GM18951 (cell line): Measurements from ENCODE around the gene PAX9.

Experiments
- POLR2A ChIP-seq: IDR thresholded peaks from 4 replicates; pipeline ENCODE4 v1.6.1; 2011; ENCODE audit warnings: mild to moderate bottlenecking; ENCODE audit not compliant: insufficient read length, insufficient read depth; ENCODE audit errors: extremely low read depth
- in situ Hi-C: fragments of 300-500 bp; cut with MboI; formaldehyde crosslinking; loops from one replicate; pipeline ENCODE4 v1.12.0; 2022; ENCODE audit warnings: low sequenced_read_pairs, mixed read lengths, inconsistent platforms; ENCODE audit not compliant: unreplicated experiment

Gene PAX9

GRCh38 chr14:36707570-36707969 is 45.9 kb downstream of the PAX9 start:
- in situ Hi-C loops, result no loop called here
- no peak for TF ChIP-seq POLR2A

DNA sequence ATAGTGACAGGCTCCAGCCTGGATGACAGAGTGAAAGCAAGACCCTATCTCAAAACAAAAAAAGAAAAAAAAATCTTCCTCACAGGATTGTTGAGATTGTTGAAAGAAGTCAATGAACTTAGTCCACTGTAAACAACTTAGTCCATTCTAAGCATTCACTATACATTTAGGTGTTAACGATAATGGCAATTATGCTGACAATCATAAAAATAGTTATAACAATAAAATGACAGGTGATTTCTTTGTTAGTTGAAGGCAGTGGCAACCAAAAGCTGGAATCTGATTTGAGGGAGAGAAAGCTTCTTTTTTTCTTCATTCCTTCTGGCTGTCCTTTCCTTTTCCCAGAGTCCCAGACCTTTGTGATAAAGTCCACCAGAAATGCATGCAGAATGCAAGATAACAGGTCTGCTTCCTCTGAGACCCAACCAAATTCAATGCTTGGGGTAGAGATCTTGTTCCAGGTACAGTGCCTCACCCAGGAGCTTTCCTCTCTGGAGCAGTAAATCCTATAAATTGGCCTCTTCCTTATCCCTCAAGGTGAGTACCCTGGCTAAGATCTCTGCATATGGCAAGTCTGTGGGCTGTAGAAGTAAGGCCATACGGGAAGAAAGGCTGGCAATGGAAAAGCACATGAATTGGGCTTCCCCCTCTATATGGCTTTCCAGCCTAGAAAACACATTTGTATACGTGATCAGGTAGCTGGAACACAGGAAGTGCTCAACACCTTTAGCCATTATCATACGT is 52.5 kb downstream of the PAX9 start:
- no peak for TF ChIP-seq POLR2A
- in situ Hi-C loops, result no loop called here

GRCh38 chr14:36716614-36717184 is 55.0 kb downstream of the PAX9 start:
- in situ Hi-C loops, result no loop called here
- TF ChIP-seq POLR2A, result no peak

DNA sequence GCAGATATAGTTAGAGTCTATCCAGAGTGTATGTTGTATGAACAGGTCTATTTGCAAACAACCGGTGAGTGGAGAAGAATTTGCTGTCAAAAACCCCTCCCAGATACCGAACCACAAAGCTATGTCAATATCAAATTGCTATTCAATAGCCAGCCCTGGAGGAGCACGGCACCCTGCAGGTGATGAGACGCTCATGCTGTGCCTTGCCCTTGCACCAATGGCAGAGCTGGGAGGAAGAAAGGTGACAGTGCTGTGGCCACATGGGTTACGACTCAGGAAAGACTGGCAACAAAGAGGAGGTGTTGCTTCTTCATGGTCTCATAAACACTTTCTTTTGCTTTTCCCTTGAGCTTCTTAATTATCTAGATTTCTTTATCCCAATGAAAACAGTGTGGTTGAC is 55.7 kb downstream of the PAX9 start:
- in situ Hi-C loops, result no loop called here
- no peak for TF ChIP-seq POLR2A

- in situ Hi-C loops, result no loop called here
- no peak for TF ChIP-seq POLR2A
Observed at GRCh38 chr14:36718216-36718615, 56.6 kb downstream of the PAX9 start.

DNA sequence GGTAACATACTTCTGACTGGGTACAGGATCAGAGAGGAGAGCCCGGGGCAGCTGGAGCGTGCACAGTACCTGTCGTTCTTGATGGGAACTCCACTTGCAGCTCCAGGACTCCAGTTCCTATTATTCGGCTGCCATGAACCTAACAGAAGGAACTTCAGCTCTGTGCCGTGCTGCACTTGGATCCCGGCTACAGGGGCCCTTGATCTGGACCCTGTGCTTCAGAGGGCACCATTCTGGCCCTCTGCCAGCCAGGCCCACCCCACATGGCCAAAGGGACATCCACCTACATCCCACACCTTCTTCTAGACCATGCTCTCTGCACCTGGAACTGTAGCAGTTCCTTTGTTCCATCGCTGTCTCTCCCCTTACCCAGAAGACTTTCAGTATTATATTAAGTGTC is 58.2 kb downstream of the PAX9 start:
- no peak for TF ChIP-seq POLR2A
- in situ Hi-C loops, result no loop called here

- in situ Hi-C loops, result no loop called here
- TF ChIP-seq POLR2A, result no peak
Observed at GRCh38 chr14:36720657-36721056, 59.0 kb downstream of the PAX9 start.

GRCh38 chr14:36721877-36722276 is 60.2 kb downstream of the PAX9 start:
- in situ Hi-C loops, result no loop called here
- no peak for TF ChIP-seq POLR2A

DNA sequence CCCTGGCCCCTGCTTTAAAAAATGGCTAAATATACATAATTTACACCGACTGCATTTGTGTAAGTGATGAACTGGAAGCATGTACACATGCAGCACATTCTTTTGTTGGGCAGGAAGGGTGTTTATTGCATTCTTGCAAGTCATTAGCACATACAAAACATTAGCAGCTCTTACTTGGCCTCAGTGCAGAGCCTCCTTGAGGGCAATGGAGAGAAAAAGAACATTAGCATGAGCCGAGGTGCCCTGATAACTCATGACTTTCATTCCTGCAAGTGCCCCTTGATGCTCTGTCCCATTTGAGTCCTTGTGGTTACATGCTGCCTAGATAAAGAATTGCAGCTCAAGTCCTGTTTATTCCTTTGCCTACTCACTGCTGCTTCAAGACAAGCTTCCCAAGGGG is 61.9 kb downstream of the PAX9 start:
- in situ Hi-C loops, result no loop called here
- no peak for TF ChIP-seq POLR2A

DNA sequence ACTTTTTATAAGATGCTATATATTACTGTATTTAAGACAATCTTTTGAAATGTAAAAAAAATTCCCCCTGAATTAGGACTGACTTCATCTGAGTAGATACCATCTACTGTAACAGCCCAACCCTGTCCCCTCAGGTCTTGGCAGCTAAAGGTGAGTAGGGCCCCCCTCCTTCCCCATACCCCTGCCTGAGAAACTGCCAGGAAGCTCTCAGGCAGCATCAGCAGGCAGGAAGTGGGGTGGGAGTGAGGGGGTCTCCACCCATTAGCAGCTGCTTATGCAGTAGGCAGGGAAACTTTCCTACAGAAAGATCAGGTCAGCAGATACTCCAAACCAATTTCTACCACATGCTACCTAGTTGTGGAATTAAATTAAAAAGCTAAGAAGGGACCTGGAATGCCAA is 62.5 kb downstream of the PAX9 start:
- TF ChIP-seq POLR2A, result no peak
- in situ Hi-C loops, result no loop called here

- in situ Hi-C loops, result no loop called here
- no peak for TF ChIP-seq POLR2A
Observed at GRCh38 chr14:36726128-36726527, 64.5 kb downstream of the PAX9 start.
